NCI-H2196 (cell line): Measurements from ENCODE around the gene C17orf107.
"Not testable (repeated sequence)": the region's sequence is repeated elsewhere in the genome, so short reads cannot be mapped to it uniquely, and the experiment has no call there.

Experiments
- DNase-seq: peaks from one replicate; lab custom pipeline; 2025; ENCODE audit not compliant: unreplicated experiment; lab: John Stamatoyannopoulos, UW

C17orf107 gene

GRCh38 chr17:4899341-4900230, at the start of gene C17orf107:
C17orf107 (plus strand) TSS chr17:4899536; CDS start chr17:4899763, 227 bp downstream.
- DNase-seq, result peak; percentile 46

DNA sequence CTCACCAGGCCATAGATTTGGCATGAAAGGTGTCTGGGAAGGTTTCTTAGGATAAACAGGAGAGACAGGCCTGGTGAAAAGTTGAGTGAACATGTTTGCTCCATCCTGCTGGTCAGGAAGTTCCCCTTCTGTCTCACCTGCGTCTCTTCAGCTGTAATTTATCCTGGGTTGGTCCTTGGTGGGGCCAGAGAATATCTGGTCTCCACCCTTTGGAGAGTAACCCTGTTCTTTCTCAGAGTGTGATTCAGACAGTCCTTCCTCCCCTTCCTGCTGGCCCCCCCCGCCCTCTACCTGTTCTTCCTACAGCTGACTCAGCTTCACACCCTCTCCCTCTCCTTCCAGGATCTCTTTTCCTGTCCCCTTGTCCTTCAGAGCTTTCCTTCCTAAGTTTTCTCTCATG, 49.1 kb upstream of the C17orf107 start:
- no peak for DNase-seq

DNA sequence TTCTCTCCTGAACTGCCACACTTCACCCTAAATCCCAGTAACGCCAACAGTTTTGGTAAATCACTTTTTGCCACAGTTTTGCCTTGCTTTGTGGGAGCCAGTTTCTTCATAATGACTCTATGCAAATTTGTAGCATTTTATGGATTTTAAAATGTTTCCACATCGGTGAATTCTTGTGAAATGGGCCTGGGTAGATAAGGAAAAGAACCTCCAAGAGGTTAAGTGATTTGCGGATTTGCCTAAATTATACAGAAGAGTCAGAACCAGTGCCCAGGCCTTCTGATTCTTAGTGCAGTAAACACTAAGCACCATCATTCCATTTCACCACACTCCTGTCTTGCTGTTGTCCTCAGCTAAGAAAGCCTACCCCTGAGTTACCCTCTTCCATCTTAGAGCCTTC, 48.3 kb upstream of the C17orf107 start:
- no peak for DNase-seq

GRCh38 chr17:4852567-4853207, 46.6 kb upstream of the C17orf107 start:
- DNase-seq, result peak; percentile 4

GRCh38 chr17:4853208-4853671, 46.1 kb upstream of the C17orf107 start:
- no peak for DNase-seq

DNA sequence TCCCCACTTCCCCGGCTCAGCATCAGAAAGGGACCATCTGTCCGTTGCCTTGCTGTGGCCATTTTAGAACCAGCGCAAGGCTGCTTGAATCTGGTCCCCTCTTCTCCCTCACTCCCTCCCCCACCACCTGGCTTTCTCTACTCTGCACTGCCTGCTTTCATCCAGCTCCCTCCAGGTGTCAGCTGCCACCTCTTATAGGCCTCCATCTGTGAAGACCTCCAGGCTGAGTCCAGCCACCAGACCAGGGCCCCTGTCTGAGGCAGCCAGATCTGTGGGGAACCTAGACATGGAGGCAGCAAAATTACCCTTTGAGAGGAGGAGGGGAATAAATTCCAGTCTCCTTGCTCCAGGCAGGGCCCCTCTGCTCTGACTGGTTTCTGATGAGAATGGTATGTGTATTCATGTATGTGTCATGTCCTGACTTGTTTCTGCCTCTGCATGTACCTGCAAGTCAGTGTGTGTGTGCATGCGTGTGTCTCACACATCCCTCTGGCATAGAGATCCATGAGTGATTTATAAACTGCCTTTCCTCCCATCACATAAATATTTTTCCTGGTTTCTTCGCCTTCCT, 45.1 kb upstream of the C17orf107 start:
- DNase-seq, result no peak

DNA sequence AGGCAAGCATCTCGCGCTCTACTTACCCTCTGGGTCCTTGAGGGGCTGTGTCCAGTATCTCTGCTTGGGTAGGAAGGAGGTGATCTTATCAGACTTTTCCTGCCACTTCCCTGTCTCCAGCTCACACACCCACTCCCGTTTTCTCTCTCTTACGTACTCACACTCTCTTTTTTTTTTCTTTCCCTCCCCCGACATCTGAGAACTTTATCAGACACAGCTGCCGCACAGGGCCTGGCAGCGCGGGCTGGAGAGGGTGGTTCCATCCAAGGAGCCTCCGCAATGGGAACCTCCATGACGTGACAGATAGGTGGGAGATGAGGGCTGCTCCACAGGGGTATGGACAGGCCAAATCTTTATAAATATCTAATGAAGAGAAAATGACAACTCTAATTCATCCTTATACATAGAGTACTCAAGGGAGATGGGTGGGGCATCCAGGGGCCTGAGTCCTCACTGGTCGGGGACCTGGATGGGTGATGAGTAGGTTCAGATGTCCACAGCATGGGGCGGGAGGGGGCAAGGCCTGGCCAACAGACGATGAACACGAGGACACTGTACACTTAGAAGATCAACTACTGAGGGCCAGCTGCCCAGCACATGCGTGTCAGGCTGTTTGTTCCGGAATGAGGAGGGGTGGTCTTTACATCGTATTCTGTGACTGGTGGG, 42.9 kb upstream of the C17orf107 start:
- no peak for DNase-seq

DNA sequence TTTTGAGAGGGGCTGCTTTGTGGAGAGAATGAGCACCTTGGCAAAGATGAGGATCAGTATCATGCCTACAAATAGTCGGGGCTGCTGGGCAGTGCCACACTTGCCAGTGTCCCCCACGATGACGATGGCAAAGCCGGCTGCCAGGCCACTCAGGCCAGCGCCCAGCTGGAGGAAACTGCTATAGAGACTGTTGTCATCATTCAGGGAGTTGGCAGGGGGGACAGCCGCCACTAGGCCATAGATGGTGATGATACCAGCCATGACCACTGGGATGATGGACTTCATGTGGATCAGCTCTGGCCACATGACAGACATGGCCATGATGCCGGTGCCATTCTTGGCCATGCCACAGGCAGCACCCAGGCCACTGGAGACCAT, 42.4 kb upstream of the C17orf107 start:
- DNase-seq, result no peak

DNA sequence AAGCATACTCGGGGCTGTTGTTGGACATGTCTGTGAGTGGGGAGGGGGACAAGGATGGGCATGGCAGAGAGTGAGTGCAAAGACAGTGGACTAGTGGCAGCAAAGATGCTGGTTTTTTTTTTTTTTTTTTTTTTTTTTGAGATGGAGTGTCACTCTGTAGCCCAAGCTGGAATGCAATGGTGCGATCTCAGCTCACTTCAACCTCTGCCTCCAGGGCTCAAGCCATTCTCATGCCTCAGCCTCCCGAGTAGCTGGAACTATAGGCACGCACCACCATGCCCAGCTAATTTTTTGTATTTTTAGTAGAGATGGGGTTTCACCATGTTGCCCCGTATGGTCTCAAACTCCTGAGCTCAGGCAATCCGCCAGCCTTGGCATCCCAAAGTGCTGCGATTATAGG, 42.0 kb upstream of the C17orf107 start:
- not testable (repeated sequence) for DNase-seq

DNA sequence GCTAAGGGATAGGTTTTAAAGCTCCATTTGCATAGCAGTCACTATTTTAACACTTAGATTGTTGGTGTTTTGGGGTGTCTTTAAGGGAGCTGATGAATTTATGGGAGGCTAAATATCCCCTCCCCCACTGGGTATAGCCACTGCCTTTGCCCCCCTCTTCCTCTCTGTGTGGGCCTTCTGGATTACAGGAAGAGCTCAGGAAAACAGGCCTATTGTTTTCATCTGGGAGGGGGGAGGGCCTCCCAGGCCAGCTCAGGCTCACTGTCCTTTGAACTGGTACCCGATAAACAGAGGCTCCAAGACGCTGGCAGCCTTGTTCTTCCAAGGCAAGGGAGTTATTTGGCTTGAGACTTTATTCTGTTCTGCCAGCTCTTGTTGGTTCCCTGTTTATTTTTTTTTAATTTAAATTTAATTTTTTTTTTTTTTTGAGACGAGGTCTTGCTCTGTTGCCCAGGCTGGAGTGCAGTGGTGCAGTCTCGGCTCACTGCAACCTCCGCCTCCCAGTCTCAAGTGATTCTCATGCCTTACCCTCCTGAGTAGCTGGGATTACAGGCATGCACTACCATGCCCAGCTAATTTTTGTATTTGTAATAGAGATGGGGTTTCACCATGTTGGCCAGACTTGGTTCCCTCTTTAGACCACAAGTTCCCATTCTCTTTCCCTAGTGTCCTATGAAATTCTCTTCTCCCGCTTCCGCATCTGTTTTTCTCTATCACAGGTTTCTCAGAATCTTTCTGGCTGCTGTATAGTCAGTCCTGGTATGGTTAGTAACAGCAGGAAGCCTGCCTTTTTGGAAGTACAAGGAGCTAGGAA, 41.1 kb upstream of the C17orf107 start:
- DNase-seq, result no peak

DNA sequence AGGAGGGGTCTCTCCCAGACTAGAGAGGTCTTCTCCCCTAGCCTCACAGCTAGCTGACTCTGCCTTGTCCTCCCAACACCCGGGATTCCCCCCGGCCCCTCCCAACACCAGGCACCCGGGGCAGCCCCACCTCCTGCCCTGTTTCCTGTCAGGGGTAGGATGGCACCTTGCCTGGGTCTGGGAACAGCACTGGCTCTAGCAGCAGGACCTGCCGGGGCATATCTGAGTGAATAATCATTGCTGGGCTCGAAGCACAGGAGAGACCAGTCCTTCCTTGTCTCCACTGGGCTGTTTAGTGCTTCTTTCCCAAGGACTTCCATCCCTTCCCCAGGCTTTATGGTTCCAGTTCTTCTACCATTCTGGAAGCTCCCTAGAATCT, 40.5 kb upstream of the C17orf107 start:
- peak; percentile 5 for DNase-seq

GRCh38 chr17:4859816-4860625, 39.3 kb upstream of the C17orf107 start:
- DNase-seq, result no peak

DNA sequence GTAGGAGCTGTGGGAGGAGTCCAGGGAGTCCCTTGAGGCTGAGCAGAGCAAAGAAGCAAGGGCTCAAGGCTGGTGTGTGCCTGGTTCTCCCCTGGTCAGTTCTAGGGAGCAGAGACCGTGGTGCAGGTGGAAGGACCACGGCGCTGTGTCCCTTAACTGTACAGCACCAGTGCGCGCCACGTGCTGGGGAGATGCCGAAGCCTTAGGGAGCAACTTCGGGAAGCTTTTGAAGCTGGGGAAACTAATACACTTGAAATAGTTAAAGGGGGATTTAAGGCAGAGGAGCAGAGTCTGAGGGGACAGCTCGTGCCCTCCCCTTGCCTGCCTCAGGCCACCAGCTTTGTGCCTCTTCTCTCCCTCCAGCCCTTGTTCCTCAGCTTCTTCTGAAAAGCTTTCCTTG, 38.7 kb upstream of the C17orf107 start:
- DNase-seq, result no peak

- no peak for DNase-seq
Measured at GRCh38 chr17:4861052-4861451, 38.3 kb upstream of the C17orf107 start.

DNA sequence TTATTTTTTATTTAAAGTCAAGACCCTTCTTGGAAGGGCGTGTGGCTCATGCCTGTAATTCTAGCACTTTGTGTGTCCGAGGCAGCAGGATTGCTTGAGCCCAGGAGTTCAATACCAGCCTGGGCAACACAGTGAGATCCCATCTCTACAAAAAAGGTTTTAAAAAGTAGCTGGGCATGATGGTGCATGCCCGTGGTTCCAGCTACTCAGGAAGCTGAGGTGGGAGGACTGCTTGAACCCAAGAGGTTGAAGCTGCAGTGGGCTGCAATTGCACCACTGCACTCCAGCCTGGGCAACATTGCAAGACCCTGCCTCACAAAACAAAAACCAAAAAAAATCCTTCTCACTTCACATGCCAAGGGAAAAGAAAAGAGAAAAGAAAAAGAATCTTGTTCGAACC, 36.6 kb upstream of the C17orf107 start:
- no peak for DNase-seq

DNA sequence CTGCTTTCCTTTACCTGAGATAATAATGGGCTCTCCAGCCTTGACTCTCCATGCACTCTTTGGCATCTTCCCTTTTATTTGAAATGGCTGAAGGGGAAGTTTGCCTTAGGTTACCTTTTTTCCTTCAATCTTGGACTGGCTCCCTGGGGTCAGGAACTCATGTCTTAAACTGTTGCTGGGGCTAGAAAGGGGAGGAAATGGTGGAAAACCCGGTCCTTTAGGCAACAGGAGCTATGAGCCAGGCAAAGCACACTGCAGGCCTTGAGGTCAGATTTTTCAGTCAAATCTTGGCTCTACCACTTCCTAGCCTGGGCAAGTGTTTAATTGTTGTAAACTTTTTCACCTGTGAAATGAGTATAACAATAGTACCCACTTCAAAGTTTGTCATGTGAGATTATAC, 36.0 kb upstream of the C17orf107 start:
- no peak for DNase-seq

DNA sequence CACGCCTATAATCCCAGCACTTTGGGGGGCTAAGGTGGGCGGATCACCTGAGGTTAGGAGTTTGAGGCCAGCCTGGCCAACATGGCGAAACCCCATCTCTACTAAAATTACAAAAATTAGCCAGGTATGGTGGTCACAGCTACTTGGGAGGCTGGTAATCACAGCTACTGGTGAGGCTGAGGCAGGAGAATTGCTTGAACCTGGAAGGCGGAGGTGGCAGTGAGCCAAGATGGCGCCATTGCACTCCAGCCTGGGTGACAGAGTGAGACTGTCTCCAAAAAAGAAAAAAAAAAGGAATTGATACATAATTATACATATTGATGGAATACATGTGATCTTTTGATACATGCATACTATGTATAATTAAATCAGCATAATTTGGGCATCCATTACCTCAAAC, 31.8 kb upstream of the C17orf107 start:
- not testable (repeated sequence) for DNase-seq

GRCh38 chr17:4869058-4869998, 30.0 kb upstream of the C17orf107 start:
- DNase-seq, result not testable (repeated sequence)

GRCh38 chr17:4870855-4871254, 28.5 kb upstream of the C17orf107 start:
- DNase-seq, result no peak
